Gastroesophageal sphincter (tissue), 3 donors: ENCODE measurements around the gene MRPL38.

Experiments
- CTCF ChIP-seq, 4 experiments: fragments of 200-600 bp in 2 of 4; fragments of 450-650 bp in 2 of 4; sonication (generic) in 1 of 4; IDR thresholded peaks; one replicate each; pipeline ENCODE4 v1.5.1; 2017 to 2019; ENCODE audit warnings: antibody characterized with exemption in 4 of 4, mild to moderate bottlenecking in 2 of 4, moderate library complexity in 2 of 4
- POLR2AphosphoS5 ChIP-seq: sonication (generic); formaldehyde crosslinking; IDR thresholded peaks from one replicate; pipeline ENCODE4 v1.6.1; 2017; ENCODE audit warnings: antibody characterized with exemption

- no peak for TF ChIP-seq CTCF (IDR thresholded peaks at IDR 0.05)
- TF ChIP-seq POLR2AphosphoS5, result no peak
These were observed 20.4 kb upstream of the MRPL38 start for GRCh38 chr17:75925103-75925502.
